A673 (cell line): ENCODE data around the gene RAB28. TPM values are rescaled to one million over a fixed set of nuclear protein-coding genes. Genes with fewer than 3 reads are reported as not detected.

ENCODE experiments used
- BruUV-seq: library from RNA; stranded (reverse); fragments of 400-500 nt; replicated peaks from 2 replicates; lab custom pipeline; 2021; lab: Mats Ljungman, UMichigan
- CTCF ChIA-PET: fragments of 300-600 bp; sonication (Branson Sonifier 250); formaldehyde crosslinking; loops from one replicate; lab custom pipeline; 2022; ENCODE audit warnings: antibody characterized with exemption; lab: Charles Lee
- POLR2A ChIA-PET: fragments of 300-600 bp; sonication (Branson Sonifier 250); formaldehyde crosslinking; loops from one replicate; lab custom pipeline; 2022; ENCODE audit warnings: antibody characterized with exemption; ENCODE audit not compliant: low non-redundant PET; lab: Charles Lee
- DNase-seq: peaks from one replicate; pipeline ENCODE4 v3.0.0-alpha.2; 2015; ENCODE audit warnings: low spot score
- H3K27ac ChIP-seq: fragments of 200-600 bp; sonication (generic); 2 replicates; pipeline ENCODE4 v1.5.1; 2016; ENCODE audit warnings: mixed run types, low read depth, mild to moderate bottlenecking, mixed read lengths, antibody characterized with exemption, low read length; ENCODE audit not compliant: poor library complexity, severe bottlenecking
- H3K27me3 ChIP-seq: fragments of 200-600 bp; sonication (generic); replicated peaks from 2 replicates; pipeline ENCODE4 v1.6.1; 2017; ENCODE audit warnings: mixed run types, low read depth, mild to moderate bottlenecking, mixed read lengths, antibody characterized with exemption, low read length; ENCODE audit not compliant: insufficient read depth, poor library complexity
- H3K36me3 ChIP-seq: fragments of 200-600 bp; sonication (generic); 2 replicates; pipeline ENCODE4 v1.6.1; 2016; ENCODE audit warnings: mixed run types, mild to moderate bottlenecking, mixed read lengths, antibody characterized with exemption, low read length; ENCODE audit not compliant: insufficient read depth, poor library complexity, severe bottlenecking
- H3K4me1 ChIP-seq: fragments of 200-600 bp; sonication (generic); 2 replicates; pipeline ENCODE4 v1.6.1; 2017; ENCODE audit warnings: mixed run types, mild to moderate bottlenecking, mixed read lengths, antibody characterized with exemption, low read length; ENCODE audit not compliant: insufficient read depth, poor library complexity, severe bottlenecking
- H3K4me3 ChIP-seq: fragments of 200-600 bp; sonication (generic); 2 replicates; pipeline ENCODE4 v1.5.1; 2016; ENCODE audit warnings: low read depth, mixed run types, mild to moderate bottlenecking, mixed read lengths, low read length; ENCODE audit not compliant: poor library complexity, severe bottlenecking
- H3K9me3 ChIP-seq: fragments of 200-600 bp; sonication (generic); 2 replicates; pipeline ENCODE4 v1.6.1; 2016; ENCODE audit warnings: mixed run types, low read depth, mild to moderate bottlenecking, mixed read lengths, antibody characterized with exemption, low read length; ENCODE audit not compliant: poor library complexity, severe bottlenecking
- CTCF ChIP-seq: fragments of 300-800, 200-600 bp; sonication (generic); conservative IDR thresholded peaks from 2 replicates; pipeline ENCODE4 v1.5.1; 2017; ENCODE audit warnings: low read depth, mild to moderate bottlenecking, antibody characterized with exemption, low read length, moderate library complexity, mixed read lengths
- EZH2 ChIP-seq: fragments of 200-600 bp; sonication (generic); IDR thresholded peaks from 2 replicates; pipeline ENCODE4 v1.6.1; 2017; ENCODE audit warnings: borderline replicate concordance, low read depth, mild to moderate bottlenecking, mixed read lengths, antibody characterized with exemption, low read length; ENCODE audit not compliant: poor library complexity, severe bottlenecking
- intact Hi-C: fragments of 100-400 bp; cut with micrococcal nuclease; formaldehyde crosslinking; loops from one replicate; pipeline ENCODE4 v1.10.0; 2022; ENCODE audit not compliant: unreplicated experiment
- total RNA-seq: library from RNA; stranded (reverse); gene quantifications from 2 replicates; pipeline ENCODE4 v1.2.3, GENCODE V29; 2021

RAB28 gene
- total RNA-seq, 1 experiment from 2014 or later = 22.6 TPM

DNA sequence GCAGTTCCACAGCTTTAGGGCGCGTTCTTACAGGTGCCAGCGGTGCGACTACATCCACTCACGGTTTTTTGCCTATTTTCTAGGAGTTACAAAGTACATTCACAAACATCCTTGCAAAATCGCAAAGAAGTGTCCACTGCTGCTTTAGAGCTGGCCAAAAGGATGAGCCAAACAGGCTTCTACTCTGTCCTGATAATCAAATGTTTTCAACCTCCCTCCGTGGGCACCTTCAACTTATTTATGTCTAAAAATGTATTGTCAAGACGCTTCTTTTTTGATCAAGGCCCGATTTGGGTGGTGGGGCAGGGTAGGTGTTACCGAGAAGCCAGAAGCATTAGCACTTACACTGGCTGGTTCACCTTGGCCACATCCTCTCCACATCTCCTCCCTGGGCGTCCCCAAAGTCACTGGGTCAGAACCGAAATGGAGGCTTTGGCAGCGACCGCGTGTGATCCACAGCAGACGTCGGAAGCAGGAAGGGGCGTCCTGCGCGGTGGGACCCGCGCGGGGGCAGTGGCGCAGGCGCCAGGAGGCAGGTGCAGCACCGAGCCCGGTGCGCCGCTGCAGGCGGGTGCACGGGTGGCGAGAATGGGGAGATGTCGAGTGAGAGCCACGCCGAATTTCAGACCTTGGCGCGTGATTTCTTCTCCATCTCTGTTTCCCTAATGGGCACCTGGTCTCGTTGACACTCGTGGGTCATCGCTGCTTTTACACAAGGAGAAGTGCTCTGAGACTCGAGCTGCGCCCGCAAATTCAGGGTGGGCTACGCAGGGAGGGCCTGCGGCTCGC lies 43.2 kb upstream of the RAB28 start:
- H3K27me3 ChIP-seq = no peaks in the 10 kb centered on the region
- intact Hi-C loops = no loop called here
- DNase-seq = no peak
- H3K9me3 ChIP-seq = no peaks in the 10 kb centered on the region
- TF ChIP-seq EZH2 (no peak), CTCF (no peak)
- ChIA-PET POLR2A (no interaction called here), CTCF (no interaction called here)
- H3K36me3 ChIP-seq = no peaks in the 10 kb centered on the region
- no peak overlapping the region for H3K4me3 ChIP-seq
- peaks cover 7% of the 10 kb centered on the region for H3K4me1 ChIP-seq
- BruUV-seq = no TSS peak
- no peak overlapping the region for H3K27ac ChIP-seq

DNA sequence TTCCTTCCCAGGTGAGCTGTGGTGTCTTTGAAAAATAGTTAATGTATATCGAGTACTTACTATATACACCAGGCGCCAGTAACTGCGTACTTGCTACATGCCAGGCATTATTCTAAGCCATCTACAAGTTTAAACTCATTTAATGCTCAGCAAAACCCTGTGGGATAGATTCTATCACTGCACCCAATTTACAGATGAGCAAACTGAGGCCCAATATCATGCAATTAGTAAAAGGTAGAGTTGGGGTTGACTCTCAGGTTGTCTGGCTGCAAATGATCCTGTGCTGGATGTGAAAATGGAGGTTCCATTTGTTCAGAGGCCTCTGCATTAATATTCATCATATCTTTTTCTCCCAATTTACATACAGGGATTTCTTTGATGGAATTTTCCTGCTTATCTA lies 42.5 kb upstream of the RAB28 start:
- BruUV-seq = no TSS peak
- Histone ChIP-seq H3K9me3 (no peaks in the 10 kb centered on the region), H3K4me1 (peaks cover 7% of the 10 kb centered on the region), H3K36me3 (no peaks in the 10 kb centered on the region), H3K4me3 (no peak overlapping the region), H3K27ac (no peak overlapping the region), H3K27me3 (no peaks in the 10 kb centered on the region)
- POLR2A ChIA-PET = no interaction called here
- CTCF ChIA-PET = no interaction called here
- intact Hi-C loops = no loop called here
- no peak for TF ChIP-seq CTCF
- no peak for TF ChIP-seq EZH2
- no peak for DNase-seq

GRCh38 chr4:13525606-13526281 lies 41.6 kb upstream of the RAB28 start:
- Histone ChIP-seq H3K4me1 (peaks cover 7% of the 10 kb centered on the region), H3K27me3 (no peaks in the 10 kb centered on the region), H3K36me3 (no peaks in the 10 kb centered on the region), H3K27ac (no peak overlapping the region), H3K4me3 (no peak overlapping the region), H3K9me3 (no peaks in the 10 kb centered on the region)
- CTCF ChIA-PET = no interaction called here
- intact Hi-C loops = no loop called here
- no TSS peak for BruUV-seq
- POLR2A ChIA-PET = no interaction called here
- TF ChIP-seq CTCF (no peak), EZH2 (no peak)
- no peak for DNase-seq
